Epithelial cell of proximal tubule (primary cell): Measurements from ENCODE around the gene POLQ. TPM values are rescaled to one million over a fixed set of nuclear protein-coding genes. Genes with fewer than 3 reads are reported as not detected.

Experiments used
- DNase-seq: peaks from one replicate; pipeline ENCODE4 v3.0.0-alpha.2; 2011; ENCODE audit warnings: low read depth
- H3K4me3 ChIP-seq: 2 replicates; pipeline ENCODE4 v1.5.1; 2011; ENCODE audit warnings: low read depth, mild to moderate bottlenecking, low read length
- CTCF ChIP-seq: conservative IDR thresholded peaks from 2 replicates; pipeline ENCODE4 v1.5.1; 2012; ENCODE audit warnings: low read depth, mild to moderate bottlenecking, low read length
- total RNA-seq: library from RNA; depleted of rRNA; stranded (reverse); fragments of >200 nt; gene quantifications from 2 replicates; pipeline ENCODE4 v1.2.3, GENCODE V29; 2015

POLQ gene
- total RNA-seq, 1 donor from 2014 or later = 9.2 TPM

- no peak for DNase-seq
- no peak for TF ChIP-seq CTCF
- no peak within 1 kb of the TSS for H3K4me3 ChIP-seq
Observed at GRCh38 chr3:121567649-121568048, 21.9 kb upstream of the POLQ start, which contains the start of gene ARGFX. Gene ARGFX (plus strand): TSS chr3:121567949. CDS start chr3:121570714, 2,765 bp downstream.

GRCh38 chr3:121566773-121567172 is 21.0 kb upstream of the POLQ start:
- no peak for TF ChIP-seq CTCF
- no peak for DNase-seq
- H3K4me3 ChIP-seq = no peak overlapping the region

GRCh38 chr3:121562148-121562547 is 16.4 kb upstream of the POLQ start:
- DNase-seq = no peak
- H3K4me3 ChIP-seq = no peak overlapping the region
- TF ChIP-seq CTCF = no peak

GRCh38 chr3:121557426-121557934 is 11.7 kb upstream of the POLQ start:
- H3K4me3 ChIP-seq = no peak overlapping the region
- no peak for TF ChIP-seq CTCF
- DNase-seq = no peak

- no peak for TF ChIP-seq CTCF
- no peak overlapping the region for H3K4me3 ChIP-seq
- no peak for DNase-seq
Observed at GRCh38 chr3:121552797-121553196, 7.0 kb upstream of the POLQ start.

- no peak for DNase-seq
- H3K4me3 ChIP-seq = no peak overlapping the region
- TF ChIP-seq CTCF = no peak
Observed at GRCh38 chr3:121552379-121552778, 6.6 kb upstream of the POLQ start.

- no peak for DNase-seq
- H3K4me3 ChIP-seq = peak overlapping the region; percentile 83
- TF ChIP-seq CTCF = no peak
Observed at GRCh38 chr3:121545049-121545573, 677 bp downstream of the POLQ start.
